Upper lobe of left lung (tissue), 4 donors: Measurements from ENCODE around the gene MZT2B.
"Not testable (repeated sequence)": the region's sequence is repeated elsewhere in the genome, so short reads cannot be mapped to it uniquely, and the experiment has no call there.

ENCODE experiments used
- CTCF ChIP-seq, 6 experiments: fragments of 450-650 bp in 4 of 6; fragments of 200-600 bp in 2 of 6; sonication (generic) in 2 of 6; IDR thresholded peaks; one replicate each; pipeline ENCODE4 v1.5.1; 2016 to 2019; ENCODE audit warnings: antibody characterized with exemption in 6 of 6
- EP300 ChIP-seq, 4 donors: sonication (generic); formaldehyde crosslinking; IDR thresholded peaks; one replicate each; pipeline ENCODE4 v1.5.1; 2017; ENCODE audit warnings: antibody characterized with exemption in 4 of 4, control low read depth in 2 of 4
- POLR2A ChIP-seq, 4 donors: fragments of 450-650 bp; IDR thresholded peaks; one replicate each; pipeline ENCODE4 v1.5.1; 2016 to 2017; ENCODE audit warnings: antibody characterized with exemption in 4 of 4, mild to moderate bottlenecking in 2 of 4
- POLR2AphosphoS5 ChIP-seq, 2 donors: sonication (generic); formaldehyde crosslinking; IDR thresholded peaks; one replicate each; pipeline ENCODE4 v1.5.1; 2017; ENCODE audit warnings: antibody characterized with exemption in 2 of 2

GRCh38 chr2:130239581-130239980, 57.5 kb downstream of the MZT2B start:
- TF ChIP-seq POLR2A, CTCF, POLR2AphosphoS5, EP300 (IDR thresholded peaks at IDR 0.05): not testable (repeated sequence)
